LNCAP (cell line): ENCODE measurements around the gene MRPL24.

Experiments used
- CTCF ChIP-seq: fragments of 450-650 bp; IDR thresholded peaks from 2 replicates; pipeline ENCODE4 v1.5.1; 2017; ENCODE audit warnings: mild to moderate bottlenecking

The MRPL24 gene

GRCh38 chr1:156776942-156777341, 36.1 kb upstream of the MRPL24 start:
- TF ChIP-seq CTCF, result no peak

GRCh38 chr1:156775799-156776198, 34.9 kb upstream of the MRPL24 start:
- no peak for TF ChIP-seq CTCF

GRCh38 chr1:156773607-156774006, 32.7 kb upstream of the MRPL24 start:
- TF ChIP-seq CTCF, result no peak

GRCh38 chr1:156772728-156773497, 32.0 kb upstream of the MRPL24 start:
- no peak for TF ChIP-seq CTCF

GRCh38 chr1:156772222-156772621, 31.3 kb upstream of the MRPL24 start:
- no peak for TF ChIP-seq CTCF

GRCh38 chr1:156768610-156769295, 27.9 kb upstream of the MRPL24 start:
- no peak for TF ChIP-seq CTCF

- no peak for TF ChIP-seq CTCF
These were observed 27.2 kb upstream of the MRPL24 start for GRCh38 chr1:156767879-156768604.
